HEK293T (cell line): ENCODE results near the gene RPTOR.

ENCODE experiments used
- ARNT ChIP-seq: fragments of 450-650 bp; IDR thresholded peaks from 2 replicates; pipeline ENCODE4 v1.6.1; 2017; ENCODE audit warnings: mild to moderate bottlenecking
- BHLHE40 ChIP-seq: fragments of 450-650 bp; IDR thresholded peaks from 2 replicates; pipeline ENCODE4 v1.6.1; 2016; ENCODE audit warnings: mild to moderate bottlenecking, moderate library complexity, borderline replicate concordance
- CTBP1 ChIP-seq: fragments of 450-650 bp; IDR thresholded peaks from 2 replicates; pipeline ENCODE4 v1.6.1; 2016; ENCODE audit warnings: borderline replicate concordance
- ELF4 ChIP-seq: fragments of 450-650 bp; IDR thresholded peaks from 2 replicates; pipeline ENCODE4 v1.6.1; 2017; ENCODE audit warnings: antibody characterized with exemption
- FOXA1 ChIP-seq: fragments of 450-650 bp; IDR thresholded peaks from 2 replicates; pipeline ENCODE4 v1.6.1; 2016; ENCODE audit warnings: mild to moderate bottlenecking
- FOXK2 ChIP-seq: fragments of 450-650 bp; IDR thresholded peaks from 2 replicates; pipeline ENCODE4 v1.6.1; 2016; ENCODE audit warnings: mild to moderate bottlenecking
- FOXM1 ChIP-seq: fragments of 450-650 bp; IDR thresholded peaks from 2 replicates; pipeline ENCODE4 v1.6.1; 2017; ENCODE audit warnings: mild to moderate bottlenecking, borderline replicate concordance
- L3MBTL2 ChIP-seq: fragments of 450-650 bp; conservative IDR thresholded peaks from 2 replicates; pipeline ENCODE4 v1.6.1; 2016; ENCODE audit warnings: mild to moderate bottlenecking
- LEF1 ChIP-seq: fragments of 450-650 bp; IDR thresholded peaks from 2 replicates; pipeline ENCODE4 v1.6.1; 2017; ENCODE audit warnings: mild to moderate bottlenecking, borderline replicate concordance
- NFRKB ChIP-seq: fragments of 450-650 bp; IDR thresholded peaks from 2 replicates; pipeline ENCODE4 v1.6.1; 2016; ENCODE audit warnings: mild to moderate bottlenecking, moderate library complexity
- SP1 ChIP-seq: fragments of 450-650 bp; IDR thresholded peaks from 2 replicates; pipeline ENCODE4 v1.6.1; 2017
- SUZ12 ChIP-seq: fragments of 450-650 bp; IDR thresholded peaks from 2 replicates; pipeline ENCODE4 v1.6.1; 2016; ENCODE audit warnings: mild to moderate bottlenecking
- TARDBP ChIP-seq: fragments of 450-650 bp; IDR thresholded peaks from 2 replicates; pipeline ENCODE4 v1.6.1; 2016
- ZNF384 ChIP-seq: fragments of 450-650 bp; IDR thresholded peaks from 2 replicates; pipeline ENCODE4 v1.6.1; 2016

GRCh38 chr17:80747469-80747868 is 202.8 kb downstream of the RPTOR start:
- no peak for TF ChIP-seq SP1
- no peak for TF ChIP-seq FOXA1
- no peak for TF ChIP-seq ARNT
- TF ChIP-seq BHLHE40 = no peak
- TF ChIP-seq NFRKB = no peak
- no peak for TF ChIP-seq FOXK2
- no peak for TF ChIP-seq ELF4
- TF ChIP-seq TARDBP = no peak
- TF ChIP-seq LEF1 = no peak
- TF ChIP-seq FOXM1 = no peak
- TF ChIP-seq L3MBTL2 = no peak
- TF ChIP-seq CTBP1 = no peak
- no peak for TF ChIP-seq ZNF384
- no peak for TF ChIP-seq SUZ12
